GM21825 (cell line): Measurements from ENCODE around the gene TSPYL1.
"Not testable (repeated sequence)": the region's sequence is repeated elsewhere in the genome, so short reads cannot be mapped to it uniquely, and the experiment has no call there.

ENCODE experiments used
- ATAC-seq: cut with Tn5 transposase; IDR thresholded peaks from one replicate; pipeline ENCODE4 v1.9.1; 2021; ENCODE audit warnings: mild to moderate bottlenecking, moderate library complexity; ENCODE audit not compliant: unreplicated experiment

TSPYL1 gene

DNA sequence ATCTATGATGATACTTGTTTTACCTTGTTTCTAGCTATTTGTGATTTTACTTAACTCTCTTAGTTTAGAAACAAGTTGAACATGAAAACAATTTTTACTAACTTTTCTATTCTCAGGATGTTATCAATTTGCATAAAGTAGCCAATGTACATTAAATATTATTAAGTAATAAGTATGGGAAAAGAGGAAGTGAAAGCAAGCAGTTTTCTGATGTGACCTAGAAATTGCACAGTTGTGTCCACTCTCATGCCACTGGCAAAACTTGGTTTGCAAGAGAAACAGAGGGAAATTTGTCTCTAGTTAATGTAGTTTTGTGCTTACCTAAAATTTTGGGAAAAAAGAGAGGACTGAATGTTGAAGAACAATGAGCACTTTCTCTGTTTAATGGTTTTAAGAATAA is 19.2 kb upstream of the TSPYL1 start:
- ATAC-seq: peak; percentile 50

DNA sequence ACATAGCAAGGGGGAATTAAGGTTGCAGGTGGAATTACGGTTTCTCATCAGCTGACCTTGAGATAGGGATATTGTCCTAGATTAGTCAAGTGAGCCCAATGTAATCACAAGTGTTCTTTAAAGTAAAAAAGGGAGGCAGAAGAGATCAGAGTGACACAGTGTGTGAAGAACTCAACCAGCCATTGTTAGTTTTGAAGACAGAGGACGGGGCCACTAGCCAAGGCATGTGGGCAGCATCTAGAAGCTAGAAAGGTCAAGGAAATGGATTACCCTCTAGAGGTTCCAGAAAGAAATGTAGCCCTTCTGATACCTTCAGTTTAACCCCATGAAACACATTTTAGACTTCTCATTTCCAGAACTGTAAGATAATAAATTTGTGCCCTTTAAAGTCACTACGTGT is 18.5 kb upstream of the TSPYL1 start:
- no peak for ATAC-seq

DNA sequence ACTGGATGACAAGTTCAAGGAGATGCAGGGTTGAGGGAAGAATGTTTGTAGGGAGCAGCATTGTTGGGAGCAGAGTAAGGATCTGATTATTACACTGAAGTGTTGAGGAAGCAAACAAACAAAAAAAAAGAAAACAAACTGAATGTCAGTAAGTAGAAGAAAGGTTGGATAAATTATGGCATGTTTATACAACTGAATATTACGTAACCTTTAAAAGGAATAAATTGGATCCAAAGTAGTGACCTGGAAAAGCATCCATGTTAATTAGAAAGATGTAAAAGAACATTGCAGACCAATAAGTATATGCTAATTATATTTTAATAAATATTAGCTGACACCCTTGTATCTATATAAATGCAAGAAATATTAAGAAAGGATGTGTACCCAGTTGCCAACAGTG is 12.8 kb upstream of the TSPYL1 start:
- no peak for ATAC-seq

DNA sequence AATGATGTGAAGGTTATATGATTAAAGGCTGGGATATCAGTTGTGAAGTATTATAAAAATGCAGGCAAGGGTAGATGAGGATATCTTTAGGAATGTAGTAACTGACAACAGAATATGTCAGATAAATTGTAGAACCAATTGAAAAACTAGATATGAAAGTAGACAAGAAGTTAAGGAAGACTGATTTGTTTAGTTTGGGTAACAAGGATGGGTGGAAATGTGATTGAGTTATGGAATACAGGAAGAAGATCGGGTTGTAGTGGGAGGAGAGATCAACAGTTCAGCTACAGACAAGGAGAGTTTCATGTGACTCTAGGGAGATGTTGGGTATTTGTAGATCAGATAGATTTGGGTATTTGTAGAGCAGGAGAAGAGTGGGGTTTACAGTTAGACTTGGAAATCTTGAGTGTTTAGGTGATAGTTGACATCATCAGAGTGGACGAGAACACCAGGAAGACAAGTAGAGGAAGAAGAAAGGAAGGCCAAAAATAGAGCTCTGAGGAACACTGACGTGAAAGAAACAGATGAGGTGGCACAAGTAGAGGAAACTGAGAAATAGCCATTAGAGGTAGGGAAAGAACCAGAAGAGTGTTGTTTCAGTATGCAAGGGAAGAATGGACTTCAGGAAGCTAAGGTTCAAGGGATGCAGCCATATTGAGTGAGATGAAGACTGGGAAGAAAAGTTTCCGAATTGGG is 12.1 kb upstream of the TSPYL1 start:
- ATAC-seq: peak; percentile 51

DNA sequence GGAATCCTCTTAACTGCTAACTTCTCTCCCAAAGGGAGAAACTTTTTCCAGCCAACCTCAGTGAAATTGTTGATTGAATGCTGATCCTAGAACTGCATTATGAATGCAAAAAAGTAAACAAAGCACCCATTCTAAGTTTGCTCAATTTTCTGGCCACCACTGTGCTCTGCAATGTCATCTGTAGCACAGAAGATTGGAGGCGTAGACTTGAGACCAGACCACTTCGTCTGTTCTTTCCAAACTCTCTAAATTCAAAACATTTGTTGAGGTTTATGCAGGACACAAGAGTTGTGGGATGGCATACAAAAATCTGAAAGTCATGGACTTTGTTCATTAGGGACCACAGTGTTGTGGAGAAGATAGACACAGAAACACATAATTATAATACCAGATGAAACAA is 11.1 kb upstream of the TSPYL1 start:
- no peak for ATAC-seq

DNA sequence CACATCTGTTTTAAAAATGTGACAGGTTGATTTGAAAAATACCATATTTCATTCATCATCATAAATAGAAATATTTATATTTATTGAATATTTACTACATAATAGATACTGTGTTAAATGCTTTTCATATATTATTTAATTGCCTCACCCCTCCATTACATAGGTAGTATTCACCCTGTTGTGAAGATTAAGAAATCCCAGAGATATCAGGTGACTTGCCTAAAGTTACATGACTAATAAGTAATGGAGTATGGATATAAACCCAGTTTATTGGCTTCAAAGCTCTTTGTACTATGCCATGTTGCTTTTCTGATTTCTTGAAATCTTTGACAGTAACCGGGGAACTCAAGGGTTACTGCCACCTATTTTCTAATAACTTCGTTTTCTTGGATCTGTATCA is 10.1 kb upstream of the TSPYL1 start:
- ATAC-seq: no peak

DNA sequence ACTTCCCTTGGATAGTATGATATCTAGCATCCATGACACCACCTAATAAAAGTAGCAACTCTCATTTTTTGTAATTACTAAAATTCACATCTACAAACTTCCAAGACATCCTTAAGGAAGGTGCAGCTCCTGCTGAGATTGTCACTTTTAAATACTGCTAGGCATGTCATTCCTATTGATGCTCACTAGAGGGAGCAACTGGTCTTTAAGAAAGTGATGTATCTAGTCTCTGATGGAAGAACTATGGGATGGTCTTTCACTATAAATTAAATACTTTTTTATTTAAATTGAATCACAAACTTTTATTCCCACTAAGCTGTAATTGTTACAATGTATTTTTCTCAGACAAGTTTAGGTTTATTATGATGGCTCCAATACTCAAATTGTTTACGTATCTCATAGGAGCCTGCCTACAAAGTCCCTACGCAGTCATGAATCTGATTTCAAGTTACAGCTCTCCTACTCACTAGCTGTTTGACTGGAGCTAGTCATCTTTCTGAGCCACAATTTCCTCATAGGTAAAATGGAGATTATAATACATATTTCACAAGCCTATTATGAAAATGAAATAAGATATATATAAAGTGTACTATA is 8.1 kb upstream of the TSPYL1 start:
- ATAC-seq: peak; percentile 68

DNA sequence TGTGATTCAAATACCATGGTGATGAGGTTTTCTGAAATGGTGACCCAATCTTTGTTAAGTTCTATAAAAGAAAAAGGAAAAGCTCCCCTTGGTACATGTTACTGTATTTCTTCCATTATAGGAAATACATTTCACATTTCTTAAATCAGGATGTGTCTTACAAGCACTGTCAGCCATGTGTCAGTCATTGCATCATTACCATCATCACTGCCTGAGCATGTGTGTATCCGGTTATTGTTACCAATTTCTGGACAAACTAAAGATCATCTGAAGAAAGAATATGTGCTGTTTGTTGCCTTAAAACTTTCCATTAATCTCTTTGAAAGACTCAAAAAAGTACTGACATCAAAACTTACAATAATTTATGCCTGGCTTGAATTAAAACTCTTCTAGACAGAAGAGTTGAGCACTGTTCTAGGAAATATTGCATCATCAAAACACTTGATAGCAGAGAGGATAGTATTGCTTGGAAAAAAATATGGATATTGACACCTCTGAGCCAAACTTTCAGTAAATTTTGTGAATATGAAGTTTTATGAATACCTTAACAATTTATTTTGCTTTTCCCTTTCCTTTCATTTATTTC is 7.1 kb upstream of the TSPYL1 start:
- no peak for ATAC-seq

DNA sequence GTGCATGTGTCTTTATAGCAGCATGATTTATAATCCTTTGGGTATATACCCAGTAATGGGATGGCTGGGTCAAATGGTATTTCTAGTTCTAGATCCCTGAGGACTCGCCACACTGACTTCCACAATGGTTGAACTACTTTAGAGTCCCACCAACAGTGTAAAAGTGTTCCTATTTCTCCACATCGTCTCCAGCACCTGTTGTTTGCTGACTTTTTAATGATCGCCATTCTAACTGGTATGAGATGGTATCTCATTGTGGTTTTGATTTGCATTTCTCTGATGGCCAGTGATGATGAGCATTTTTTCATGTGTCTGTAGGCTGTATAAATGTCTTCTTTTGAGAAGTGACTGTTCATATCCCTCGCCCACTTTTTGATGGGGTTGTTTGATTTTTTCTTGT is 5.3 kb upstream of the TSPYL1 start:
- not testable (repeated sequence) for ATAC-seq

DNA sequence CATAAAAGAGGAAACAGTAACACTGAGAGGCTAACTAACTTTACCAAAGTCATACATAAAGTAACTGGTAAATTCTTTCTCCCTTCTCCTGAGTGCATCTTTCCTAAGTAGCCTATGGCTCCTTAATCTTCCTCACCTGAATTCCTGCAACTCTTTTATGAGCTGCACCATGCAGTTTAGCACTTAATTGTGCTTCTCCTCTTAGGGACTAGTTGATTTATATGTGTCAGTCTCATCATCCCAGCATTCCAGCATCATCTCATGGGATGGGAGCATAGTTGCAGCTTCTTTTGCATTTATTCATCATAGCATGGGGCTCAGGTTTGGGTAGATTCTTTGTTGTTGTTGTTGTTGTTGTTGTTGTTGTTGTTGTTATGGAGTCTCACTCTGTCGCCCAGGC is 3.5 kb upstream of the TSPYL1 start:
- no peak for ATAC-seq

DNA sequence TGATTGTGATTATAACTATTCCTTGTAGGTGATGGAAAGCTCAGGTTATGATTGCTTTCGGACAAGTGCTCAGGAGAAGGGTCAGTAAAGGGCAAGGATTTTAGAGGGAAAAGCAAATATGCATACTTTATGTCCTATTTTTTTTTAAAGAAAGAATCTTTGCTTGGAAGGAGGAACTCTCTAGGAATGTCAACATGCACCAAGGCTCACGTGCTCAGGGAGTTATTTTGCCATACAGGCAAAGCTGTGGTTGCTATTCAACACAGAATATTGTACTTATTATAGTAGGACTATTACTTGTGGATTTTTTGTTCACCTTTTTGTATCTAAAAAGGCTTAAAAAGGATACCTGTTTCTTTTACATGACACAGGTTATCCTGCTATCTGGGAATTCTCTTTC is 3.0 kb upstream of the TSPYL1 start:
- ATAC-seq: no peak

DNA sequence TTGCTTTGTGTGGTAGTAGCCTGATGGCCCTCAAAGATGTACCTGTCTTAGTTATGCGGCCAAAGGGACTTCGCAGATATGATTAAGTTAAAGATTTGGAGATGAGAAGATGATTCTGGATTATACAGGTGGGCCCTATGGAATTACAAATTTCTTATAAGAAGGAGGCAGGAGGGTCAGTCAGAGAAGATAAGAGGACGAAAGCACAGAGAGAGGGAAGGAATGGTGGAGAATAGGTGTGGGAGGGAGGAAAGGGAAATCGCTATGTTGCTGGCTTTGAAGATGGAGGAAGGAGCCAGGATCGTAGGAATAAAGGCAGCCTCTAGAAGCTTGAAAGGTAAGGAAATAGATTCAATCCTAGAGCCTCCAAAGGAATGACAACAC is 1.2 kb upstream of the TSPYL1 start:
- no peak for ATAC-seq

DNA sequence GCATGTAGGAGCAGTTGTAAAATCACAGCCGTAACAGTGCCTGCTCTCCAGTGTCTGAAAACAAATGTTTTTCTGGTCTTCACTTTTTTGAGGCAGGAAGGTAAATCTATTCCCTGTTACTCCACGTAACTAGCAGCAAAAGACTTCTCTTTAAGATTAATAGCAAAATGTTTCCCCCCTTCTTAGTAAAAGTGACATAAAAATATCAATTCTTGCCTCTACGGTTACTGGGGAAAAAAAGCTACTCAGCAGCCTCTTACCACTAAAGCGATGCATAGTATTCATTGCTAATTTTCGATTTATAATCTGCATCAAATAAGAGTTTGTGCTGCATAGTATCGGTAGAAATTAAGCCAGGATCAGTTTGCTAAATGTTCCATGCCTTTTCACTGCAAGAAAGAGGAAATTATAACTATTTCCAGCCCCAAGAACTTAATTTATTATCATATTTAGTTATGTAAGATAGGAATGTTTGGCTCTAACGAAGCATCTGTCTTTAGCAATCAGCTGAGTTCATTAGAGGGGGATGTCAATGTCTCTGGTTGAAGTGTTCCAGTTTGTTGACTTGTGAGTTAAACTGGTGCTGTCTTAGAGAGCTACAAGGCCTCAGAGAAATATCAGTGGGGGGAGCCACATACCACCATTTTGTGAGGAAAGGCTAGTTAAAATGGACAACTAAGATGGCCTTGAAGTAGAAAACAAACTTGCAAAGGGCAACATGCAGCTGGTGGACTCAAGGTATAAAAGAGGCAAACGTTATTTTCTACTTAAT is 617 bp upstream of the TSPYL1 start:
- ATAC-seq: no peak

DNA sequence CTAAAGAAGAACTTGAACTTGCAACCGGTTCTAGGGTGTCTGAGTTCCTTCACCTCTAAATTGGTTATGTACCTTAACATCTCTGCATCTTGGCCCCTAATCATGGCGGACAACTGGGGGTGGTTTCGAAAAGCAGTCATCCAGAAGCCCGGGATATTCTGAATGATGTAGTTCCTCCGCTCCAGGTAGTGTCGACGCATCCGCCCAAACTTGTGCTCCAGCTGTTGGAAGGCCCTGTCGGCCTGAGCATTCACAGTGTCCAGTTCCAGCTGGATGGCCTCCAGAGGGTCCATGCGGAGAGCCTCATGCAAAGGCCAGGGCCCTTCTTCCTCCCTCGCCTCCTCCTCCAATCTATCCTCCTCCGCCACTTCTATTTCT is 887 bp downstream of the TSPYL1 start:
- ATAC-seq: peak; percentile 2

DNA sequence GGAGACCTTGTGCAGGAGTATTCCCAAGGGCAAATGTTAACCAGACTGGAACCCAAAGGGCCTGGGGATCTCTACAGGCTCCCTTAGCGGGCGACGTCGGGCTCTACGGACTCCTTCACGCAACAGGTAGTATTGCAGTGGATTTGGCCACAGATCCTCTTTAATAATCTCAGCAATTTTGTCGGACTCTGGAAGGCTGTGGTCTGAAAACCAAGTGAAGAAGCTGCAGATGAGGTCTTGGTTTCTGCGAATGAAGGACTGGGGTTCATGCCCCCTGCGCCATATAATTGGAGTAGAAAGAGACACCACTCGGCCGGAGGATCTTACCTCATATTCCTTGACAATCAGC is 1.3 kb downstream of the TSPYL1 start:
- no peak for ATAC-seq

DNA sequence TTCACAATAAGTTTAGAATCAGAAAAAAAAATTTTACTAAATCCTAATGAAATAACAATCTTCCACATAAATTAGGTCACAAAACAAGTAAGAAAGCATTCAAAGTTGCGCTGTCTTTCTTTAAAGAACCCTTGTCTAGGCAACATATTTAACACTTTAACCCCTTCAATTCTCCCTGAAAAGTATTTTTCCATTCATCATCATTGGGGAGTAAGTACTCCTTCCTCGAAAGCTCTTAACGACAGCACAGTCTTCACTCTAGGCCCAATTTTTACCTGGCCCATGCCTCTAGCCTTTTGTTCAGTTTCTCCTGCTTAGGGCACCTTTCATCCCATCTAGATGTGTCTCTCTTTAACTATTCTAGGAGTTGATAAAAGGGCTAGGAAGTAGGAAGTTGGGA is 2.6 kb downstream of the TSPYL1 start:
- ATAC-seq: no peak

DNA sequence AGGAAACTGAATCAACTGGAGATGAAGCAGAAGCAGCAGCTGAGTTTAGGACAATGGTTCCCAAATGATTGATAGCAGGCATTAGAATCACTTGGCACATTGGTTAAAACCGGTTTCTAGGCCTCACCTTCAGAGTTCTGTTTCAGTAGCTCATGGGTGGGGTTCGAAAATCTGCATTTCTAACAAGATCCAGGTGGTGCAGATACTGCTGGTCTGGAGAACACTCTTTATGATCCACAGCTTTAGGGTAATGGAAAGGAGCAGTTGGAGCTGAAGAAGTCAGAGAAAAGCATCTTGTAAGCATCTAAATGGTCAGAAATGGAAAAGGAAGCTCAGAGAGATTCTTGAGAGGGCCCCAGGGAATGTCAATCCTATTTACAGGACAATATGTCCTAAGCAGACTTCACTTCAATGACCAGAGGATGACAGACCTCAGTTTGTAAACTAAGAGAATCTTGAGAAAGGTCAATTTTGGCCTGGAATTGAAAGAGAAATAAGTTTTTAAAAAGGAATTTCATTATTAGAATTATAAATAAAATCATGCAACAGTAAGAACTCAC is 8.5 kb downstream of the TSPYL1 start:
- no peak for ATAC-seq

DNA sequence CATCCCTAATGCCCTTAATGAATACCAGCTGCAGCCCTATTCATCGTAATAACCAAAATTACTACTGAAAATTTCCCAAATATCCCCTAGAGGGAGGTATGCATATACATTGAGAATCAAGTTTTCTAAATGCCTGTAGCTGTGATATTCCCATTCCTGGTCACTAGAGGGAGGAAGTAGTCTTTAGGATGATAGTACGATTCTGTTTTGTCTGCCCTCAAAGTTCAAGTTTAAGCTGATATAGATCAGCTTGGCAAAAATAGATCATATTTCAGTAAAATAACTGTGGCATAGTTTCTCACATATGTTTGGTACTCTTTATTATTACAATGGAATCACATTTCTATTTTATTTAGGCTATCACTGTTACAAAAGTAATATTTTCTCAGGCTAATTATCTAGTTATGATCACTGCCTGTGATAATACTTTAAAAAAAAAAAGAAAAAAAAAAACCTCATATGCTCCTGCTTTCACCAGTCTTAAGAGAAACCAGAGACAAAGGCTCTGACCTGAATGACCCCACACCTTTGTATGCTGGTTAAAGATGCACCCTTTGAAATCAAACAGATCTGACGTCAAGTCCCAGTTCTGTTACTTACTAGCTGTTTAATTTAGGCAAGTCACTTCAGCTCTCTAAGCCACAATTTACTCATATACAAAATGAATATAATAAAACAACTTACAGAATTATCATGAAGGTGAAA is 11.0 kb downstream of the TSPYL1 start:
- ATAC-seq: peak; percentile 90

DNA sequence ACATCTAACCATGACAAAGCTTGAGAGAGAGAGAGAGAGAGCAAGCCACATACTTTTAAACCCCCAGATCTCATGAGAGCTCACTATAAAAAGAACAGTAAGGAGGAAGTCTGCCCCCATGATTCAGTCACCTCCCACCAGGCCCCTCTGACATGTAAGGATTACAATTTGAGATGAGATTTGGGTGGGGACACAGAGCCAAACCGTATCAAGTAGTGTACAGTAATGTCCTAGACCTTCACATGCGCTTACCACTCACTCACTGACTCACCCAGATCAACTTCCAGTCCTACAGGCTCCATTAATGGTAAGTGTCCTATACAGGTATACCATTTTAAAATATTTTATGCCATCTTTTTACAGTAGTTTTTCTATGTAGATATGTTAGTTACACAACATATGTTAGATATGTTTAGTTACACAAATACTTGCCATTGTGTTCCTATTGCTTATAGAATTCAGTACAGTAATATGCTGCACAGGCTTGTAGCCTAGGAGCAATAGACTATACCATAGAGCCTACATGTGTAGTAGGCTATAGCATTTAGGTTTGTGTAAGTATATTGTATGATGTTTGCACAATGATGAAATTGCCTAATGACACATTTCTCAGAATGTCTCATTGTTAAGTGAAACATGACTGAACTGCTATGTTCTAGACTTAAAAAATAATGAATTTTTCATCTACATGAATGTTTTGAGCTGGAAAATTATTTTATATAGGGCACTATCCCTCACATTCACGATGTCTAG is 11.7 kb downstream of the TSPYL1 start:
- no peak for ATAC-seq

DNA sequence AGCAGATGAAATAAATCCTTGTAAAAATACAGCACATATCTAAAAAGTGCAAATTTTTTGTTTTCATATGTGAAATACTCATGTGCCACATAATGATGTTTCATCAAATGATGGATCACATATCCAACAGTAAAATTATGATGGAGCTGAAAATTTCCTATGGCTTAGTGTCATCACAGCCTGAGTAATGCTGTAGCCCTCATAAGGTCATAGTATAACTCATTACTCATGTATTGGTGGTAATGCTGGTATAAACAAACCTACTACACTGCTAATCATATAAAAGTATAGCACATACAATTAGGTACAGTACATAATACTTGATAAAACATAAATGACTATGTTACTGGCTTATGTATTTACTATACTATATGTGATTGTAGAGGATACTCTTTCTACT is 12.9 kb downstream of the TSPYL1 start:
- no peak for ATAC-seq
